ENCODE measurements around the gene FSCN2.

- TF ChIP-seq CTCF (conservative IDR thresholded peaks at IDR 0.05; ENCODE audit: low read length) (no peak), EZH2phosphoT487 (IDR thresholded peaks at IDR 0.05; ENCODE audit: borderline replicate concordance, low read depth, low read length) (no peak)
Measured at GRCh38 chr17:81481073-81481799, 46.9 kb upstream of the FSCN2 start.

Data from OCI-LY7 (cell line).